ENCODE results near the gene EFNA2.
"Not testable (repeated sequence)": the region's sequence is repeated elsewhere in the genome, so short reads cannot be mapped to it uniquely, and the experiment has no call there.

Gene EFNA2

GRCh38 chr19:1321539-1321938 is 35.9 kb downstream of the EFNA2 start:
- FAIRE-seq (no peak), DNase-seq (ENCODE audit: insufficient read length) (no peak)
- TF ChIP-seq POLR2A (IDR thresholded peaks at IDR 0.05; ENCODE audit: low read depth, low read length) (no peak), POLR2AphosphoS5 (IDR thresholded peaks at IDR 0.05; ENCODE audit: low read depth, low read length) (no peak), TAF1 (IDR thresholded peaks at IDR 0.05; ENCODE audit: borderline replicate concordance, low read depth, low read length) (no peak)

- no peak for FAIRE-seq
- DNase-seq (ENCODE audit: insufficient read length): no peak
- TF ChIP-seq TAF1 (IDR thresholded peaks at IDR 0.05; ENCODE audit: borderline replicate concordance, low read depth, low read length): no peak
- TF ChIP-seq POLR2A (IDR thresholded peaks at IDR 0.05; ENCODE audit: low read depth, low read length): no peak
- no peak for TF ChIP-seq POLR2AphosphoS5 (IDR thresholded peaks at IDR 0.05; ENCODE audit: low read depth, low read length)
These were observed 36.7 kb downstream of the EFNA2 start for GRCh38 chr19:1322198-1322981.

- DNase-seq (ENCODE audit: insufficient read length): no peak
- no peak for TF ChIP-seq POLR2AphosphoS5 (IDR thresholded peaks at IDR 0.05; ENCODE audit: low read depth, low read length)
- no peak for TF ChIP-seq TAF1 (IDR thresholded peaks at IDR 0.05; ENCODE audit: borderline replicate concordance, low read depth, low read length)
- no peak for TF ChIP-seq POLR2A (IDR thresholded peaks at IDR 0.05; ENCODE audit: low read depth, low read length)
- FAIRE-seq: no peak
These were observed 38.7 kb downstream of the EFNA2 start for GRCh38 chr19:1324249-1324805.

GRCh38 chr19:1324806-1325567 is 39.3 kb downstream of the EFNA2 start:
- TF ChIP-seq TAF1 (IDR thresholded peaks at IDR 0.05; ENCODE audit: borderline replicate concordance, low read depth, low read length): no peak
- TF ChIP-seq POLR2A (IDR thresholded peaks at IDR 0.05; ENCODE audit: low read depth, low read length): no peak
- no peak for TF ChIP-seq POLR2AphosphoS5 (IDR thresholded peaks at IDR 0.05; ENCODE audit: low read depth, low read length)
- no peak for FAIRE-seq
- DNase-seq (ENCODE audit: insufficient read length): no peak

GRCh38 chr19:1325568-1326294 is 40.1 kb downstream of the EFNA2 start:
- TF ChIP-seq POLR2AphosphoS5 (IDR thresholded peaks at IDR 0.05; ENCODE audit: low read depth, low read length) (no peak), POLR2A (IDR thresholded peaks at IDR 0.05; ENCODE audit: low read depth, low read length) (no peak), TAF1 (IDR thresholded peaks at IDR 0.05; ENCODE audit: borderline replicate concordance, low read depth, low read length) (no peak)
- FAIRE-seq (no peak), DNase-seq (ENCODE audit: insufficient read length) (no peak)

GRCh38 chr19:1327125-1327524 is 41.5 kb downstream of the EFNA2 start:
- FAIRE-seq (no peak), DNase-seq (ENCODE audit: insufficient read length) (peak; percentile 22)
- TF ChIP-seq TAF1 (IDR thresholded peaks at IDR 0.05; ENCODE audit: borderline replicate concordance, low read depth, low read length) (no peak), POLR2A (IDR thresholded peaks at IDR 0.05; ENCODE audit: low read depth, low read length) (no peak), POLR2AphosphoS5 (IDR thresholded peaks at IDR 0.05; ENCODE audit: low read depth, low read length) (no peak)

- not testable (repeated sequence) for DNase-seq (ENCODE audit: insufficient read length); FAIRE-seq
These were observed 46.5 kb downstream of the EFNA2 start for GRCh38 chr19:1332208-1332607.

- FAIRE-seq (peak; percentile 68), DNase-seq (ENCODE audit: insufficient read length) (peak; percentile 56)
- TF ChIP-seq TAF1 (IDR thresholded peaks at IDR 0.05; ENCODE audit: borderline replicate concordance, low read depth, low read length) (no peak), POLR2A (IDR thresholded peaks at IDR 0.05; ENCODE audit: low read depth, low read length) (no peak), POLR2AphosphoS5 (IDR thresholded peaks at IDR 0.05; ENCODE audit: low read depth, low read length) (no peak)
These were observed 50.5 kb downstream of the EFNA2 start for GRCh38 chr19:1336079-1336684.

GRCh38 chr19:1340681-1341469 is 55.2 kb downstream of the EFNA2 start:
- no peak for FAIRE-seq
- no peak for DNase-seq (ENCODE audit: insufficient read length)
- no peak for TF ChIP-seq POLR2AphosphoS5 (IDR thresholded peaks at IDR 0.05; ENCODE audit: low read depth, low read length)
- no peak for TF ChIP-seq POLR2A (IDR thresholded peaks at IDR 0.05; ENCODE audit: low read depth, low read length)
- TF ChIP-seq TAF1 (IDR thresholded peaks at IDR 0.05; ENCODE audit: borderline replicate concordance, low read depth, low read length): no peak

GRCh38 chr19:1343041-1343440 is 57.4 kb downstream of the EFNA2 start:
- TF ChIP-seq POLR2AphosphoS5 (IDR thresholded peaks at IDR 0.05; ENCODE audit: low read depth, low read length): no peak
- FAIRE-seq: no peak
- no peak for DNase-seq (ENCODE audit: insufficient read length)

All from GM12892 (cell line).